ENCODE results near the gene NBL1.
"Not testable (repeated sequence)": the region's sequence is repeated elsewhere in the genome, so short reads cannot be mapped to it uniquely, and the experiment has no call there.

The NBL1 gene

DNA sequence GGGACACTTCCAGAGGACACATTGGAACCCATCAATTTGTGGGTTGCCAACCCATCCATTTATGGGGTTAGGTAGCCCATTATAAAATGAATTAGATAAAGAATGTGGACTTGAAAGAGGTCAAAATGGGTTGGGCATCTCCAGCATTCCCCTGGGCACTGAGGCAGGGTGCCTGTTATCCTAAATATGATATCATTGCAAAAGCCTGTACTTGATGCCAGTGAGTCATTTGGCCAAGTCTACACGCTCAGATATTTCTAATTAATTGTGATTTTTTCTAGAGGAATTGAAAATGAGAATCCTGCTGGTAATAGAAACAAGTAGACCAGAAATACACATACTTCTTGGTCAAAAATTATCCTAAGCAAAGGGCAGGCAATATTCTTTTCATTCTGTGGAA, 21.9 kb upstream of the NBL1 start:
- DNase-seq (ENCODE audit: low spot score): no peak

DNA sequence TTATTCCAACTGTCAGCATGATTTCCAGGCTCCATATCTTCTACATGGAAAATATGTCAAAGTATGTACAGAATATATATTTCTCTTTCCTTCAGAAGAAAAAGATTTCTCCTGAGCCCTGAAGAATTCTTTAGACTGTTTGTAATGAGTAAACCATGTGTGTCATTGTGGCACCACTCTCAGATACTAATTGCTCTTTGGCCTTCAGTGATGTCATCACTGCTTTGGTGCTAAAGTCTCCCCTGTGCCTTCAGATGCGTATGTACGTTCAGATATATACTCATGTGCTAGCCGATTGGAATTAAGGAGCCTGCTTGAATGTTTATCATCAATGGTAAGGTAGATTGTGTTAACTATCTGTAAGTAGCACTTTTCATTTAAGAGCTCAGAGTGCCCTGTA, 20.6 kb upstream of the NBL1 start:
- DNase-seq (ENCODE audit: low spot score): no peak

DNA sequence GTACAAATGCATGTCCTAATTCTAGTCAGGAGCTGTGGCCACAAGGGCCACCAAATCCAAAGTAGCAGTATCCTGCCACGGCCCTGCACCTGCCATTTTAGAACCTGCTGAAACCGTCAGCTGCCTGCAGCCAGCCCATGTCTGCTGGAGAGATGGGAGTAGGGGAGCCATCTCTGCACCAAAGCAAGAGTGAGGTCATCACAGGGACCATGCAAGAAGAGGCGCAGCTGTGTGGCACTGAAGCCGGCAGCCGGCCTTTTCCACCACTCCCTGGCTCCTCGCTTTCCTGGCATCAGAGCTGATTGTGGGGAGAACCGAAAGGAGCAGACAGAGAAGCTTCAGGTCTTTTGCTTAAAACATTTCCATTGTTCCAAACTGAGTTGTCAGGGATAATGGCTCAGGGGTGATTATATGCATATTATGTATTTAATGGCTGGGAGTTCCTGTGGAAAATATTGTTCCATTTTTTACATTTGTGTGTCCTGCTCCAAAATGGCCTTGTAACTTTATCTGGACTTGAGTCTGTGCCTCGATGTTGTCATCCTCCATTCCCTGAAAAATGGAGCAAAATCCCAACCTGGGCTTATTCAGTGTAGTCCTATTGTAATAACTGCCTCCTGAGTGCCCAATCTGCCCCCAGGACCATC, 18.7 kb upstream of the NBL1 start:
- DNase-seq (ENCODE audit: low spot score): no peak

DNA sequence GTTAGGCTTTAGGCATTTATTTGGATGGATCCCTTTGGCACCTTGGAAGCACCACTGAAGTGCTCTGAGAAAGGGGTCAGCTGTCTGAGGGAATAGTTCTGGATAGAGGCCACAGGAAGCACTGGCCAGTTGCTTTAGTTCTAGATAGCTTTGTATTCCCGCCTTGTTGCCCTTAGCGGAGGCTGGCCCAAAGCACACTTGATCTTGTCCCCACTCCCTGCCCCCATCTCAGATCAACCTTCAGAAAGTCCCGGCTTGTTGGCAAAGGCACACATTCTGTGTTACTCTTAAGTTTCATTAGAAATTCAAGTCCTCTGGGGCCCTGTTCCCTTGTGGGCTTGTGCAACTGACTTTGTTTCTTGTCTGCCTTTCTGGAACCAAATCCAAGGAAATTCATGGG, 15.2 kb upstream of the NBL1 start:
- DNase-seq (ENCODE audit: low spot score): no peak

DNA sequence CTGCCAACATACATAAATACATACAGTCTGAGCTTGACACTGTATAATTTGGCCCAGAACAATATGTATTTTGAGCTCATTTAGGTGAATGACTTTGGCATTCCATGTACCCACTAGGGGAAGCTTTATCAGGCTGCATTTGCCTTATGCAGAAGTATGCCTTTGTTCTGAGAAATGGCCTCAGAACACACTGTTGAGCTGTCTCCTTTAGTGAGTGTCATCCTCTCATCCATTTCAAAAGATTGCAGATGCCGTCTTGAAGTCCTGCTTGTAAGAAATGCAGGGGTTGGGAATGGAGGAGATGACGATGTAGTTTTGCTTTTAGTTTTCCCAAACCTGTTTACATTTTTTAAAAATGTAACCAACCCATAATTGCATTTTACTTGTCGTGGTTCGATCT, 14.8 kb upstream of the NBL1 start:
- DNase-seq (ENCODE audit: low spot score): no peak

DNA sequence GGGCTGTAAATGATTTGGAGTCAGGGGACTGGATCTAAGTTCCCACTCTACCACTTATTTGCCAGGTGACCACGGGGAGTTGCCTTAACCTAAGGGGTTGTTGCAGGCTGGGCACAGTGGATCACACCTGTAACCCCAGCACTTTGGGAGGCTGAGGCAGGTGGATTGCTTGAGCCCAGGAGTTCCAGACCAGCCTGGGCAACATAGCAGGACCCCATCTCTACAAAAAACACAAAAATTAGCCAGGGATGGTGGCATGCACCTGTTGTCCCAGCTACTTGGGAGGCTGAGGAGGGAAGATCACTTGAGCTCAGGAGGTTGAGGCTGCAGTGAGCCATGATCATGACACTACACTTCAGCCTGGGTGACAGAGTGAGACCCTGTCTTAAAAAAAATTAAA, 13.9 kb upstream of the NBL1 start:
- not testable (repeated sequence) for DNase-seq (ENCODE audit: low spot score)

DNA sequence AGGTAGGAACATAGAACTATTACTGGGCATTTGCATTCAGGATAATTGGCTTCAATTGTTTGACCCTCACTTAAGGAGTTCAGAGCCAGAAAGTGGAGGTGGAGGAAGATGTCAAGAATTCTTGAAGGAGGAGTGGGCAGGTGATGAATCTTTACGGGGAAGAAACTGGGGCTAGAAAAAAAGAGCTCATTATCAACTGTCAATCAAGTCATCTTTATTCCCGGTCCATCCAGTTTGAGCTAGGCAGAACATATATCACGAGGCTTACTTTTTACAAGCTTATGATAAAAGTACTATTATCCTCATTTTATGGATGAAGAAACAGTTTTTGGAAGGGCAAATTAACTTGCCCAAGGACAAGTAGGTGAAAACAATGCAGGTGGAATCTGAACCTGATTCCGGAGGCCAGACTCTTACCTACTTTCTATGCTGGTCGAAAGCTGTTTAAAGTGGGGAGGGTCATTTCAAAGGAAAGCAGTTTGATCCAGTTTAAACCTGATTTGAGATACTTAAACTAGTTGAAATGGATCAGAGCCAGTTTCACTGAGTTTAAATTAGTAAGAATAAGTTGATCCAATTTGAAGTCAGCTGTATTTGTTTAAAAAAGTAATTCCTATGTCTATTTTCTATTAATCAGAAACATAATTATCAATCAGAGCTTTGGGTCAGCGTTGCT, 13.3 kb upstream of the NBL1 start:
- DNase-seq (ENCODE audit: low spot score): no peak

DNA sequence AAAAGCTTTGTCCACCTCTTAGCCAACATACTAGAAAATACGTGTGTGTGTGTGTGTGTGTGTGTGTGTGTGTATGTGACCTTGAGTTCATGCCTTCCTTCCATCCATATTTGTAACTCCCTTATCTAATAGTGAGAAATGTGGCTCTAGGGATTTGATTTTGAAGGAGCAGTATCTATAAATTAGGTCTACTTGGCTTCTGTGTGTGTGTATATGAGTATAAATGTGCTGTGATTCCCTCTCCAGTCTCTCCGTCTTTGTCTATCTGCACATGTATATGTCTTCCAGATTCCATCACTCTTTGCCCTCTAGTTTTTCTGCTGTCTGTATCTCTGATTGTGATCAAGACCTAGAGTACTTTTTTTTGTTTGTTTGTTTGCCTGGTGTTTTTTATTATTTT, 11.9 kb upstream of the NBL1 start:
- no peak for DNase-seq (ENCODE audit: low spot score)

DNA sequence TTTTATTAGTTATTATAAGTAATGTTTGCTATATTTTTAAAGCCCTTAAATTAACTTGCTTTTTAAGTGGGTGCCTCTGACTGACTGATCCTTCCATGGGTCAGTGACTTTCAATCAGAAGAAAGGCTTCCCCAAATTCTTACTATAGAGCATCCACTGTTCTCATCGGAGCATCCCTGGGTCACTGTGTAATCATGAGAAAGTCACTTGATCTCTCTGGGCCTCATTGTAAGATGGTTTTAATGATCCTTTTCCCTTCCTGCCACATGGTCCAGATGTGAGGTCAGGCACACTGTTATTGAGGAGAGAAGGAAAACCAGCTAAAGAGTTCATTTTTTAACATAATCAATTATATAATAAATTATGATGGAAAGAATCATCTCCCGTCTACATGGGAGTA, 11.0 kb upstream of the NBL1 start:
- DNase-seq (ENCODE audit: low spot score): no peak

DNA sequence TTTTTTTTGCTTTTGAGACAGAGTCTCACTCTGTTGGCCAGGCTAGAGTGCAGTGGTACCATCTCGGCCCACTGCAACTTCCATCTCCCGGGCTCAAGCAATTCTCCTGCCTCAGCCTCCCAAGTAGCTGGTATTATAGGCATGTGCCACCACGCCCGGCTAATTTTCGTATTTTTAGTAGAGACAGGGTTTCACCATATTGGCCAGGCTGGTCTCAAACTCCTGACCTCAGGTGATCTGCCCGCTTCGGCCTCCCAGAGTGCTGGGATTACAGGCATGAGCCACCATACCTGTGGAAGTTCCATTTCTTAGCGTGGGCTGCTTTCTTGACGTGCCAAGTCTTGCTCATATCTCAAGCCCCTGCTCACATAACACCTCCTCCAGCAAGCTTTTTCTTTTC, 9.0 kb upstream of the NBL1 start:
- not testable (repeated sequence) for DNase-seq (ENCODE audit: low spot score)

DNA sequence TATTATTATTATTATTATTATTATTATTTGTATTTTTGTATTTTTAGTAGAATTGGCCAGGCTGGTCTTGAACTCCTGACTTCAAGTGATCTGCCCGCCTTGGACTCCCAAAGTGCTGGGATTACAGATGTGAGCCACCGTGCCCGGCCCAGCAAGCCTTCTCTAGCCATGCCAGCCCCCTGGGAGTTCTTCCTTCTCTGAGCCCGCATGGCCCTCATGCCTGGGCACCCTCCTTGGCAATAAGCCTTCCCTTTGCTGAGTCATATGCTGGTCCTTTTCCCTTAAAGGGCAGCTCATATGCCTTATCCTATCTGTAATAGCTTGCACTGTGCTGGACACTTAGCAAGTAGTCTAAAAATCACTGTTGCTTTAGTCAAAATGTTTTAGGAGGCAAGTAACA, 8.5 kb upstream of the NBL1 start:
- no peak for DNase-seq (ENCODE audit: low spot score)

DNA sequence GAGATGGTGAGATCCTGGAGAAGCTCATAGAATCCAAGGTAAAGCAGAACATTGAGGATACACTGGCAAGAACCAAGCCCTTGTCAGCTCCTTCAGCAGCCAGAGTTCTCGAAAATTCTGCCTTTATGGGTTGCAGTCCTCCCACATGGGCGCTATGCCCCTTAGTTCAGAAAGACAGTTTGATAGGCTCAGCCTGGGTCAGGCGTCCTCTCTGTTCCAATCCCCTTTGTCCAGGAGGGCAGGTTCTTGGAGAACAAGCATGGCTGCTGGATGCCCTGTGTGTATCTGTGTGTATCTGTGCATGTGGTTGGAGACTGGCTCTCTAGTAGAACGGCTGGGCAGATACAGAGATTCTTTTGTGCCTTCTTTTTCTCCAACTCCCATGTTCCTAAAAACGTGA, 8.0 kb upstream of the NBL1 start:
- DNase-seq (ENCODE audit: low spot score): no peak

DNA sequence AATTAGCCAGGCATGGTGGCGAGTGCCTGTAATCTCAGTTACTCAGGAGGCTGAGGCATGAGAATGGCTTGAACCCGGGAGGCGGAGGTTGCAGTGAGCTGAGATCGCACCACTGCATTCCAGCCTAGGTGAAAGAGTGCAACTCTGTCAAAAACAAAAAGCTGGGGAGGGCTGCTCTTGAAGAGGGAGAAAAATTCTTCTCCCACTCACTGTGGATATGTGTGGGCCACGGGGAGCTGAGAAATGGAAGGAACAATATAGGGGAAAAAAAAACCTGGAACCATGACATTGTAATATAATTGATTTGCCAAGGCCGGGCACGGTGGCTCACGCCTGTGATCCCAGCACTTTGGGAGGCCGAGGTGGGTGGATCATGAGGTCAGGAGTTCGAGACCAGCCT, 7.4 kb upstream of the NBL1 start:
- not testable (repeated sequence) for DNase-seq (ENCODE audit: low spot score)

DNA sequence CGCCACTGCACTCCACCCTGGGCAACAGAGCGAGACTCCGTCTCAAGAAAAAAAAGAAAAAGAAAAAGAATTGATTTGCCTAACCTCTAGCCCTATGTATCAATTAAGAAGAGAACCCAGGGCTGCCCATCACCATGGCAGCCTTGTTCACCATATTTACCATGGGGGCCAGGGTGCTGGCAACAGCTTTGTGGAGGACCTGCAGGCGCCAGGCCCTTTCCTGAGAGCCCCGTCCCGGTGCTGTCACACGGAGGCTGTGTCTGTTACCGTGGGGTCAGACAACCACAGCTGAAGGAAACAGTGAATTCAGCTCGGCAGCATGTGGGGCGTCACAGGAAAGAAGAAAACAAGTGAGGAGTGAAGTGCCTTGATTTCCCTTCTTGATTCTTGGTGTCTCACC, 6.5 kb upstream of the NBL1 start:
- no peak for DNase-seq (ENCODE audit: low spot score)

DNA sequence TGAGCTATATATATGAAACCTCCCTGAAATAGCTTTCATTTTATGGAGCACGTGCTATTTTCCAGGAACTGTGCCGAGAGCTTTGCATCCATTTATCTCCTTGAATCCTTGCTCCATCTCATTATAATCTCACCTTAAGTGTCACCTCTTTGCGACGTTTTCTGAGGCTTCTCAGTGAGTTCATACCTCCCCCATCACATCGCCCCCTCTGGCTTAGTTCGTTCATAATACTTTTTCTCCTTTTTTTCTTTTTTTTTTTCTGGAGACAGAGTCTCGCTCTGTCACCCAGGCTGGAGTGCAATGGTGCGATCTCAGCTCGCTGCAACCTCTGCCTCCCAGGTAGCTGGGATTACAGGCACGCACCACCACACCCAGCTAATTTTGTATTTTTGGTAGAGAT, 4.9 kb upstream of the NBL1 start:
- not testable (repeated sequence) for DNase-seq (ENCODE audit: low spot score)

DNA sequence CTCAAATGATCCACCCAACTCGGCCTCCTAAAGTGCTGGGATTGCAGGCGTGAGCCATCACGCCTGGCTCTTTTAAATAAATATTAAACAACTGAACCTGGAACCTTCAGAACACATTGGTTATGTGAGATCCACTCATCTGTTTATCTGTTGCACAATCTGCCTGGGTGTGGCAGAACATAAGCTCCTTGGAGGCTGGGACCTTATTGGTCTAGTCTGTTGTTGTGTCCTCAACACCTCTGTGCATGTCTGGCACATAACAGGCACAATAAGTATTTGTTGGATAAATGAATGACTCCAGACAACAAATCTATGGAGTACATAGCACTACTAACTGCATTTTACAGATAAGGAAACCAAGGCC, 4.1 kb upstream of the NBL1 start:
- DNase-seq (ENCODE audit: low spot score): no peak

DNA sequence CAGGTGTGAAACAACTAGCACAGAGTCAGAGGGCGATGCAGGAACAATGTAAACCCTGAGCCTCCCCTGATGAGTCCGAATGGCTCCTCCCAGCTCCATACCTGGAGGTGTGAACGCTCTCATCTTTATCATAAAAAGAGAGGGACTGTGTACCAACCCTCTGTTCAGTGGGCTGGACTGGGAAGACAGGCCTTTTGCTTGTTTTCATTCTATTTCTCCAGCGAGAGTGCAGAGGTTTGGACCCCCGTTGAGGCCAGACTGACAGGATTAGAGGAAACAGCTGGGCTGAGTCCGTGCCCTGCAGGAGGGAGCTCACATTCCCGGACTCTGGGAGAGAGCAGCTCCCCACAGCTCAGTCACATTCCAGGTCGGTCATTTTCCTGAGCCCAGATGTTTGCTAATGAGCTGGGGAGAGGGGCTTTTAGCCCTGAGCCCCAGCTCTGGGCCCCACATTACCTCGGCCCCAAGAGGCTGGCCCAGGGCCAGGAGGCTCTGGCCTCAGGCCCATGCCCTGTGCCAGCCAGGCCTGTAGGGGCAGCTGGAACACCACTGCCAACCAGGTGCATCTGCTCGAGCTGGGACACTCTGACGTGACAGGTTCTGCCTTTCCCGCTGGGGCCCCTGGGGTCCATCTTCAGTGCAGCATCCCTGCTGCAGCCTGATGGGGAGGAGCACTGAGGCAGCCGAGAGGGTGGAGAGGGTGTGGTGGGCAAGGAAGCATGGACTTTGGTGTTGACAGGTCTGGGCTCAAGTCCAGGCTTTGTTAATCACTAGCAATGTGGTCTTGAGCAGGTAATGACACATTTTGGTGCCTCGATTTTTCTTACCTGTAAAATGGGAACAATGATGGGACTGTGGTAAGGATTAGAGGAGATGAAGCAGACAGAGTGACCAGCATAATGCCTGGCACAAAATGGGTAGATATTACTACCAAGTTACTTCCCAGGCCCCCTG, 3.5 kb upstream of the NBL1 start:
- no peak for DNase-seq (ENCODE audit: low spot score)

DNA sequence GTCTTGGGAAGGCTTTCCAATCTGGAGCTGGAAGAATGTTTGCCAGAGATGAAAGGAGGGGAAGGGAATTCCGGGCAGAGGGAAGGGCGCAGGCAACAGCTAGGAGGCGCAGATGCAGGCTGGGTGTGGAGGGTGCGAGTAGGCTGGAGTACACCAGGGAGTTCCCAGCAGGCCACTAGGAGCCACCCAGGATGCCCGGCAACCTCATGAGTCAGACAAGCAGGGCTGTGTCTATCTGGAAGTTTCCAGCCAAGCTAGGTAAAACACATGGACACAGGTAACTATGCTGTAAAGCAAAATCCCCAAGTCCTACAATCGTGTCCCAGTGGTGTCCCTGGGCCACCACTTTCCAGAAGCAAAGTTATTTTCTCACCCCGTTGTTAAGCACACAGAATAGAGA, 990 bp upstream of the NBL1 start:
- no peak for DNase-seq (ENCODE audit: low spot score)

DNA sequence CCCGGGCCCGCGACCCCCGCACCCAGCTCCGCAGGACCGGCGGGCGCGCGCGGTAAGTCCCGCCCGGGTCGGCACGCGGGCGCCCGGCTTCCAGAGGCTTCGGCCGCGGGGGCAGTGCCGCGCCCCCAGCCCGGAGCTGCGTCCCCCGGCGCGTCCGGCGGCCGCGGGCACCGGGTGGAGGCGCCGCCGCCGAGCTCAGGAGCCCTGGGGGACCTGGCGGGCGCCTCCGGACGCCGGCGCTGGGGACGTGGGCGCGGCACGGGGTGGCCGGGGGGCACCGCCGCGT, 227 bp downstream of the NBL1 start:
- no peak for DNase-seq (ENCODE audit: low spot score)

DNA sequence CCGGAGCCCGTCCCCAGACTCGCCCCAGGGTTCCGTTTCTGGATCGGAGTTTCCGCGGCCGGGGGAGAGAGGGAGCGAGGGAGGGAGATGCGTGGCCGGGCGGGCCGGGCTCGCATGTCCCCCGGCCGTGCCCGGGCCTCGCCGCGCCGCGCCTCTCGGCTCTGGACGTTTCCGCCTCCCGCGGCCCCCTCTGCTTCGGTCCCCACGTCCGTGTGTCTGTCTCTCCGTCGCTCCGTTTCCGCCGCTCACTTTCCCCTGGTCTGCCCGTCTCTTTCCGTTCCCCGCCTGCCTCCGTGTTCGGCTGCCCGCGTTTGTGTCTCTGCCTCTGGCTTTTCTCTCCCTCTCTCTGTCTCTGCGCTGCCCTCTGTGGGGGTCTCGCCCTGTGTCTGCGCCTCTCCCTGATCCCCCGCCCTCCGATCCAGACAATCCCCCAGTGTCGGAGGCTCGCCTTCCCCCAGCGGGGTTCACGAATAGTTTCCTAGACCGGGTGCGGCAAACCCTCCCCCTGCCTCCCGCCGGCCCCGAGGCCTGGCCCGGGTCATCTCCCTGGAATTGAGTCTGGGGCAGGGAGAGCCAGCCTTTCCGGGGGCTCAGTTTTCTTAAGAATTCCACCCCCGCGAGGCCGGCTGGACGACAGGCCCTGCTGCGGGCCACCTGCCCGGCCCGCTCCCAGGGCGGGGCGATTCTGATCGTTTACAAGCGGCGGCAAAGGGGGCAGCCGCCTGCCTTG, 735 bp downstream of the NBL1 start:
- DNase-seq (ENCODE audit: low spot score): peak; percentile 69

DNA sequence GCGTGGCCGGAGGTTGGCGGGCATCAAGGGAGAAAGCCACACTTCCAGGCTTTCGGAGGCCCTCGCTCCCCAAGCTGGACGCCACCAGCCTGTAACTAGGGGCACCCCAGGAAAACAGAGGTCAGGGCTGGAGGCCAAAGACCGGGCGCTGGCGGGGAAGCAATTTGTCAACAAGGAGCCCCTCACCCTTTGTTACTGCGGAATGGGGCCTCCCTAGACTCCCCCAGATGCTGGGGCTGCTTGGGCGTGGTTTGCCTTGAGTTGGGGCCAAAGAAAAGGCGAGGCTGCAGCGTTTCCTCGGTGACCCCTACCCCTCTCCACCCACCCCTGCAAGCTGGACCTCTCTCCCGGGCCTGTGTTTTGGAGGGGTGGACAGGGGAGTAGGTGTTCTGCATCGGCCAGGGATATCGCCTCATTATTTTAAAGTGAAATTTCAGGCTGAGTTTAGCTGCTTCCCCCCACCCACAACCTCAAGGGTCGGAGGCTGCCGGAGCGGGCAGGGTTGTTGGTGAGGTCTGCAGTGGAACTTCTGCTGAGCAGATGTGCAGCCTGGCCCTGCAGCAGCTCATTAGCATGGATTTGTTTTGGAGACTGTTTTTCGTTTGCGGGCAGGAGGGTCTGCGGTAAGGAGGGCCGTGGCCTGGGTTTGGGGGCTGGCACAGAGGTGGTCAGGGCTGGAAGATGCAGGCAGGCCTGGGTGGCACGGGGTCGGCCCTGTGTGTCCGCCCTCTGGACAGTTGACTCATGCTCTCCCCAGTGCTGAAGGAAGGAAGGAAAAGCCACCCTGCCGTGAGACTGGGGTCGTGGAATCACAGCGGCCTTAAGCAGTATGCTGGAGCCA, 1.5 kb downstream of the NBL1 start:
- no peak for DNase-seq (ENCODE audit: low spot score)

Data from D341Med (cell line).